K562 (cell line): ENCODE results near the gene LPXN. TPM values are rescaled to one million over a fixed set of nuclear protein-coding genes. Genes with fewer than 3 reads are reported as not detected.

Source experiments
- ATAC-seq: fragments of 200-7000 bp; cut with Tn5 transposase; 3 replicates; pipeline ENCODE4 v1.9.1; 2020; ENCODE audit warnings: moderate library complexity
- BruUV-seq: library from RNA; stranded (reverse); fragments of 400-500 nt; replicated peaks from 2 replicates; lab custom pipeline; 2021; lab: Mats Ljungman, UMichigan
- CTCF ChIA-PET: fragments of 300-600 bp; formaldehyde crosslinking; extraction: SDS; loops from one replicate; lab custom pipeline; 2021; ENCODE audit warnings: low intra/inter-chr PET ratio; lab: Yijun Ruan, JAX
- POLR2A ChIA-PET: fragments of 300-600, 350-650 bp; sonication (Branson Sonifier 250); formaldehyde crosslinking; extraction: SDS; loops from one replicate; lab custom pipeline; 2021; ENCODE audit warnings: antibody characterized with exemption, inconsistent platforms; lab: Yijun Ruan, JAX
- DNase-seq, 4 experiments: peaks; one replicate each; pipeline versions ENCODE4 v3.0.0 to v3.0.0-alpha.2; 2011 to 2018; ENCODE audit warnings: low spot score in 3 of 4, mixed read lengths in 3 of 4; ENCODE audit errors: extremely low read depth in 1 of 4
- FAIRE-seq: peaks from 2 replicates; lab custom pipeline; 2011; peaks lifted over from hg19 to GRCh38; lab: Jason Lieb, UNC
- H2AFZ ChIP-seq: 2 replicates; pipeline ENCODE4 v1.6.0; 2011; ENCODE audit warnings: low read depth, low read length, control low read depth, inconsistent platforms
- H3K27ac ChIP-seq: fragments of 200-600 bp; 3 replicates; pipeline ENCODE4 v1.8.0; 2011; ENCODE audit warnings: low read depth, mild to moderate bottlenecking, control low read depth, inconsistent platforms, low read length, moderate library complexity, mixed read lengths; ENCODE audit errors: extremely low read depth
- H3K27me3 ChIP-seq, 2 experiments: fragments of 300-600 bp in 1 of 2; 2 replicates in 1 of 2; 3 replicates in 1 of 2; pipeline versions ENCODE4 v1.6.0 to v1.8.0; 2011; ENCODE audit warnings: inconsistent platforms in 2 of 2, low read length in 2 of 2, mild to moderate bottlenecking in 1 of 2, mixed read lengths in 1 of 2, moderate library complexity in 1 of 2; ENCODE audit not compliant: control insufficient read depth in 2 of 2, insufficient read depth in 2 of 2
- H3K36me3 ChIP-seq: fragments of 300-600 bp; 3 replicates; pipeline ENCODE4 v1.8.0; 2011; ENCODE audit warnings: mild to moderate bottlenecking, low read length, inconsistent platforms; ENCODE audit not compliant: control insufficient read depth, insufficient read depth
- H3K4me1 ChIP-seq, 2 experiments: fragments of 200-600 bp in 1 of 2; replicated peaks in 1 of 2; 2 replicates in 1 of 2; 3 replicates in 1 of 2; pipeline versions ENCODE4 v1.5.1 to v1.8.0; 2011; ENCODE audit warnings: inconsistent platforms in 2 of 2, low read length in 2 of 2, mild to moderate bottlenecking in 1 of 2, mixed read lengths in 1 of 2, moderate library complexity in 1 of 2; ENCODE audit not compliant: control insufficient read depth in 2 of 2, insufficient read depth in 2 of 2
- H3K4me2 ChIP-seq: 2 replicates; pipeline ENCODE4 v1.6.1; 2011; ENCODE audit warnings: low read length, control low read depth, inconsistent platforms, mixed read lengths; ENCODE audit not compliant: insufficient read depth
- H3K4me3 ChIP-seq: fragments of 200-600 bp; sonication (generic), shearing (Covaris generic); 2 replicates; pipeline ENCODE4 v1.5.1; 2016; ENCODE audit warnings: control low read depth, inconsistent platforms
- H3K79me2 ChIP-seq: fragments of 200-600 bp; 3 replicates; pipeline ENCODE4 v1.8.0; 2011; ENCODE audit warnings: low read length, inconsistent platforms; ENCODE audit not compliant: control insufficient read depth, insufficient read depth
- H3K9ac ChIP-seq, 2 experiments: 2 replicates each; pipeline versions ENCODE4 v1.6.0 to v1.6.1; 2011; ENCODE audit warnings: low read depth in 2 of 2, low read length in 2 of 2, control low read depth in 1 of 2, inconsistent platforms in 1 of 2, mild to moderate bottlenecking in 1 of 2, mixed read lengths in 1 of 2; ENCODE audit not compliant: insufficient read depth in 1 of 2
- H3K9me1 ChIP-seq: one replicate; pipeline ENCODE4 v1.6.0; 2011; ENCODE audit warnings: inconsistent platforms, mild to moderate bottlenecking, low read length, moderate library complexity; ENCODE audit not compliant: control insufficient read depth, insufficient read depth
- H3K9me3 ChIP-seq: replicated peaks from 2 replicates; pipeline ENCODE4 v1.5.1; 2011; ENCODE audit warnings: low read depth, low read length, inconsistent platforms; ENCODE audit not compliant: control insufficient read depth, insufficient read depth
- H4K20me1 ChIP-seq: replicated peaks from 2 replicates; pipeline ENCODE4 v1.6.1; 2011; ENCODE audit warnings: low read length, inconsistent platforms, mixed read lengths; ENCODE audit not compliant: control insufficient read depth, insufficient read depth
- HIVEP1 ChIP-seq: fragments of 250-450 bp; sonication (Bioruptor Pico); IDR thresholded peaks from 2 replicates; pipeline ENCODE4 v1.4.0; 2020; ENCODE audit warnings: mild to moderate bottlenecking
- NCOA1 ChIP-seq: fragments of 450-650 bp; IDR thresholded peaks from 2 replicates; pipeline ENCODE4 v1.6.1; 2016; ENCODE audit warnings: low read depth
- RBM34 ChIP-seq: fragments of 200-400 bp; formaldehyde crosslinking; IDR thresholded peaks from 2 replicates; pipeline ENCODE4 v1.6.1; 2018; ENCODE audit warnings: low read length, borderline replicate concordance; ENCODE audit not compliant: insufficient read depth
- ZNF174 ChIP-seq: fragments of 250-450 bp; sonication (Bioruptor Pico); IDR thresholded peaks from 2 replicates; pipeline ENCODE4 v1.4.0; 2020; ENCODE audit warnings: mild to moderate bottlenecking
- ZNF57 ChIP-seq: fragments of 450-650 bp; formaldehyde crosslinking; IDR thresholded peaks from 2 replicates; pipeline ENCODE4 v1.4.0; 2020; ENCODE audit warnings: mild to moderate bottlenecking, moderate library complexity
- WGBS: fragments of 100-300 bp; shearing (Covaris generic); methylation state at CpG from one replicate; pipeline ENCODE4 v1.1.6; 2016; ENCODE audit warnings: low coverage, mixed read lengths; ENCODE audit not compliant: insufficient coverage; ENCODE audit errors: missing lambda C conversion rate; 5-methylcytosine and 5-hydroxymethylcytosine counted together
- in situ Hi-C: fragments of 300-500 bp; cut with MboI; formaldehyde crosslinking; loops from 4 replicates; pipeline ENCODE4 v1.15.0; 2018; ENCODE audit warnings: inconsistent platforms, mixed read lengths
- intact Hi-C: fragments of 100-400 bp; cut with micrococcal nuclease; formaldehyde crosslinking; loops from 2 replicates; pipeline ENCODE4 v1.14.2; 2022
- polyA plus RNA-seq, 8 experiments: library from polyadenylated mRNA; depleted of rRNA in 4 of 8; stranded (reverse) in 5 of 8; unstranded in 3 of 8; fragments of >200 nt; fragmentation: Nextera tagmentation in 2 of 8; fragmentation: Illumina TruSeq in 1 of 8; extraction: Ambion mirVana in 2 of 8; extraction: Trizol in 1 of 8; gene quantifications; 2 replicates each; pipeline versions ENCODE4 v1.2.1 to v1.2.3, GENCODE V29; 2011 to 2014; ENCODE audit warnings: inconsistent platforms in 1 of 8, missing spikeins in 1 of 8
- total RNA-seq, 7 experiments: library from RNA; depleted of rRNA in 6 of 7; stranded (reverse); fragments of >200 nt in 6 of 7; fragmentation: Illumina TruSeq in 2 of 7; extraction: Trizol in 2 of 7; gene quantifications; 2 replicates each; pipeline versions ENCODE4 v1.2.1 to v1.2.3, GENCODE V29; 2011 to 2021; ENCODE audit warnings: low replicate concordance in 1 of 7

The LPXN gene
- total and polyA plus RNA-seq, 9 of the 15 experiments (the other 6 are each of a cell fraction or from before 2014, with no cell fraction given): 0.73 to 3.1 (median 2.0) TPM

GRCh38 chr11:58505849-58506248, 69.8 kb downstream of the LPXN start (continued):
- TF ChIP-seq NCOA1: no peak

DNA sequence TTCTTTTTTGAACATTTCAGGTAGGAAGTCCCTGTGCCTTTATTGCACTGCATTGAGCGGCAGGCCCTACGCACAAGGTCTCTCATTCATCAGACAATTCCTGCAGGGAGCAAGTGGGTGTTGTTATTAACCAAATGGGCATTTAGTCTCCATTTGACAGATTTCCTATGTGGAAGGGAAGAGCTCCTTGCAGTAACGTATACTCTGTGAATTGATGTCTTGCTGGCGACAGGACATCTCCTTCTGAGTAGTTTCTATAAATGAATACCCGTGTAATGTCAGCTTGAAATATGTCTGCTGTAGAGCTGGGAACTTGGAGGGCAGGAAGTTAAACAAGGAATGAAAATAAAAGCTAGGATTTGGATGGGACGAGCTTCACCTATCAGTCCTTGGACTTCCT, 71.4 kb downstream of the LPXN start:
- 0% methylated on average over 6 of the region's 6 CpGs for WGBS
- no peak overlapping the region for H2AFZ ChIP-seq
- TF ChIP-seq ZNF57 (CRISPR knock-in tag): no peak
- TF ChIP-seq RBM34: no peak
- no peak for TF ChIP-seq HIVEP1 (CRISPR knock-in tag)
- no peak for TF ChIP-seq ZNF174 (CRISPR knock-in tag)
- H3K9ac ChIP-seq: no peak overlapping the region
- intact Hi-C loops (no loop called here), in situ Hi-C loops (loop anchor here (25.0 kb wide), 2 partner anchors 692 to 842 kb away; partner anchors contain the start of genes CLP1 and ZDHHC5)
- H3K79me2 ChIP-seq: no peaks in the 10 kb centered on the region
- H3K9me3 ChIP-seq: no peaks in the 10 kb centered on the region
- no peak overlapping the region for H3K4me3 ChIP-seq
- no peaks in the 10 kb centered on the region for H3K27me3 ChIP-seq
- ATAC-seq (no peak), FAIRE-seq (no peak), DNase-seq (no peak)
- no peak overlapping the region for H3K4me2 ChIP-seq
- ChIA-PET POLR2A (no interaction called here), CTCF (no interaction called here)
- no peaks in the 10 kb centered on the region for H3K36me3 ChIP-seq
- no peak overlapping the region for H3K27ac ChIP-seq
- H3K4me1 ChIP-seq: no peaks in the 10 kb centered on the region
- no TSS peak for BruUV-seq
- H3K9me1 ChIP-seq: no peaks in the 10 kb centered on the region
- no peaks in the 10 kb centered on the region for H4K20me1 ChIP-seq
